Stomach (tissue), 4 donors: ENCODE data around the gene TMEM9B.
"Not testable (repeated sequence)": the region's sequence is repeated elsewhere in the genome, so short reads cannot be mapped to it uniquely, and the experiment has no call there.

Experiments
- CTCF ChIP-seq, 7 experiments: fragments of 450-650 bp in 4 of 7; fragments of 200-600 bp in 3 of 7; sonication (generic) in 3 of 7; IDR thresholded peaks; one replicate each; pipeline ENCODE4 v1.5.1; 2016 to 2019; ENCODE audit warnings: antibody characterized with exemption in 7 of 7, control low read depth in 2 of 7, mild to moderate bottlenecking in 1 of 7
- EP300 ChIP-seq: sonication (generic); formaldehyde crosslinking; IDR thresholded peaks from one replicate; pipeline ENCODE4 v1.6.1; 2017; ENCODE audit warnings: antibody characterized with exemption
- POLR2A ChIP-seq, 4 donors: fragments of 450-650 bp; IDR thresholded peaks; one replicate each; pipeline ENCODE4 v1.6.1; 2016; ENCODE audit warnings: antibody characterized with exemption in 4 of 4, control low read depth in 2 of 4, mild to moderate bottlenecking in 1 of 4, moderate library complexity in 1 of 4
- POLR2AphosphoS5 ChIP-seq, 3 donors: sonication (generic); formaldehyde crosslinking; IDR thresholded peaks; one replicate each; pipeline ENCODE4 v1.6.1; 2016; ENCODE audit warnings: antibody characterized with exemption in 3 of 3

DNA sequence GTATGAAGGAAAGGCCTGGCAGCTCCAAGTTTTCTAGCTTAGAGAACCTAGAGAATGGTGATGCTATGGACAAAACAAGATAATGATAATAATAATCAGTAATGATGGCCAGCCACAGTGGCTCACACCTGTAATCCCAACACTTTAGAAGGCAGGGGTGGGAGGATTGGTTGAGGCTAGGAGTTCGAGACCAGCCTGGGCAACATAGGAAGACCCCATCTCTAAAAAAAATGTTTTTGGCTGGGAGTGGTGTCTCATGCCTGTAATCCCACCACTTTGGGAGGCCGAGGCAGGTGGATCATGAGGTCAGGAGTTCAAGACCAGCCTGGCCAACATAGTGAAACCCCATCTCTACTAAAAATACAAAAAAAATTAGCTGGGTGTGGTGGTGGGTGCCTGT is 28.5 kb downstream of the TMEM9B start:
- TF ChIP-seq CTCF (IDR thresholded peaks at IDR 0.05); POLR2AphosphoS5 (IDR thresholded peaks at IDR 0.05); POLR2A (IDR thresholded peaks at IDR 0.05); EP300: not testable (repeated sequence)
